Activated T-cell treated with anti-CD3 and anti-CD28 coated beads for 24 hours (primary cell): ENCODE measurements around the gene ZNF775.

ENCODE experiments used
- DNase-seq: peaks from one replicate; pipeline ENCODE4 v3.0.0-alpha.2; 2020; ENCODE audit warnings: low read depth

ZNF775 gene

GRCh38 chr7:150368884-150369747 lies 10.0 kb upstream of the ZNF775 start:
- peak; percentile 46 for DNase-seq

GRCh38 chr7:150369748-150370501 lies 9.2 kb upstream of the ZNF775 start:
- DNase-seq, result no peak

GRCh38 chr7:150370612-150371071 lies 8.5 kb upstream of the ZNF775 start:
- DNase-seq, result no peak

GRCh38 chr7:150371131-150371995 lies 7.8 kb upstream of the ZNF775 start:
- no peak for DNase-seq

GRCh38 chr7:150371996-150372270 lies 7.2 kb upstream of the ZNF775 start:
- DNase-seq, result no peak

- no peak for DNase-seq
Observed at GRCh38 chr7:150372271-150373048, 6.7 kb upstream of the ZNF775 start.

GRCh38 chr7:150373049-150373801 lies 5.9 kb upstream of the ZNF775 start:
- no peak for DNase-seq

- DNase-seq, result no peak
Observed at GRCh38 chr7:150374026-150374425, 5.1 kb upstream of the ZNF775 start.

GRCh38 chr7:150374472-150374871 lies 4.7 kb upstream of the ZNF775 start:
- no peak for DNase-seq

- DNase-seq, result peak; percentile 36
Observed at GRCh38 chr7:150375662-150376521, 3.2 kb upstream of the ZNF775 start.

- DNase-seq, result no peak
Observed at GRCh38 chr7:150376560-150376959, 2.6 kb upstream of the ZNF775 start.

- DNase-seq, result no peak
Observed at GRCh38 chr7:150377196-150377595, 1.9 kb upstream of the ZNF775 start.

- no peak for DNase-seq
Observed at GRCh38 chr7:150377635-150378034, 1.5 kb upstream of the ZNF775 start.

- DNase-seq, result no peak
Observed at GRCh38 chr7:150378115-150378852, 846 bp upstream of the ZNF775 start.

GRCh38 chr7:150379441-150380379 lies 580 bp downstream of the ZNF775 start:
- no peak for DNase-seq

- DNase-seq, result no peak
Observed at GRCh38 chr7:150380463-150380862, 1.3 kb downstream of the ZNF775 start.

GRCh38 chr7:150381096-150381495 lies 2.0 kb downstream of the ZNF775 start:
- DNase-seq, result no peak

- DNase-seq, result no peak
Observed at GRCh38 chr7:150381785-150382122, 2.6 kb downstream of the ZNF775 start.
